HepG2 (cell line): ENCODE results near the gene PYY. TPM values are rescaled to one million over a fixed set of nuclear protein-coding genes. Genes with fewer than 3 reads are reported as not detected.

ENCODE experiments used
- FOSL1 ChIP-seq: sonication (generic); formaldehyde crosslinking; IDR thresholded peaks from 2 replicates; pipeline ENCODE4 v1.9.0; 2021; ENCODE audit warnings: missing genetic modification reagents, borderline replicate concordance
- HOXA7 ChIP-seq: sonication (generic); formaldehyde crosslinking; IDR thresholded peaks from 2 replicates; pipeline ENCODE4 v1.8.1; 2022; ENCODE audit warnings: mild to moderate bottlenecking, missing genetic modification reagents, moderate library complexity
- NFE2L2 ChIP-seq: fragments of 150-350 bp; IDR thresholded peaks from 2 replicates; pipeline ENCODE4 v1.6.1; 2014; ENCODE audit warnings: low read length
- PTBP1 ChIP-seq: fragments of 200-400 bp; formaldehyde crosslinking; IDR thresholded peaks from 2 replicates; pipeline ENCODE4 v1.6.1; 2018; ENCODE audit warnings: low read length, low read depth; ENCODE audit not compliant: poor library complexity, severe bottlenecking
- SP5 ChIP-seq: IDR thresholded peaks from 2 replicates; pipeline ENCODE4 v1.6.1; 2016; ENCODE audit warnings: low read depth, borderline replicate concordance
- TBX3 ChIP-seq: fragments of 450-650 bp; IDR thresholded peaks from 2 replicates; pipeline ENCODE4 v1.6.1; 2017; ENCODE audit warnings: antibody characterized with exemption, mild to moderate bottlenecking, inconsistent platforms, borderline replicate concordance
- ZFP1 ChIP-seq: IDR thresholded peaks from 2 replicates; pipeline ENCODE4 v1.6.1; 2016
- ZFP36L1 ChIP-seq: sonication (generic); formaldehyde crosslinking; IDR thresholded peaks from 2 replicates; pipeline ENCODE4 v1.8.0; 2022; ENCODE audit warnings: mild to moderate bottlenecking, missing genetic modification reagents, moderate library complexity
- ZNF335 ChIP-seq: sonication (generic); formaldehyde crosslinking; IDR thresholded peaks from 2 replicates; pipeline ENCODE4 v1.4.0; 2020; ENCODE audit warnings: missing genetic modification reagents
- ZNF33A ChIP-seq: sonication (generic); formaldehyde crosslinking; IDR thresholded peaks from 2 replicates; pipeline ENCODE4 v1.5.1; 2020; ENCODE audit warnings: missing genetic modification reagents, mild to moderate bottlenecking, moderate library complexity, borderline replicate concordance
- ZNF761 ChIP-seq: sonication (generic); formaldehyde crosslinking; conservative IDR thresholded peaks from 2 replicates; pipeline ENCODE4 v1.4.0; 2020; ENCODE audit warnings: mild to moderate bottlenecking, missing genetic modification reagents
- polyA plus RNA-seq, 8 experiments: library from polyadenylated mRNA; depleted of rRNA in 3 of 8; stranded (reverse) in 7 of 8; unstranded in 1 of 8; fragments of >200 nt; fragmentation: Illumina TruSeq in 4 of 8; extraction: Trizol in 4 of 8; gene quantifications; 2 replicates each; pipeline versions ENCODE4 v1.2.1 to v1.2.3, GENCODE V29; 2011 to 2016; ENCODE audit warnings: low read depth in 4 of 8, missing spikeins in 1 of 8, mixed read lengths in 1 of 8; ENCODE audit not compliant: insufficient read depth in 1 of 8
- total RNA-seq, 5 experiments: library from RNA; depleted of rRNA; stranded (reverse); fragments of >200 nt; fragmentation: Illumina TruSeq; extraction: Trizol; gene quantifications; 2 replicates each; pipeline ENCODE4 v1.2.3, GENCODE V29; 2016; ENCODE audit warnings: low read depth in 1 of 5
- TF ChIP-seq, protein P1 (sequence below): sonication (generic); formaldehyde crosslinking; IDR thresholded peaks from 2 replicates; pipeline ENCODE4 v1.5.0; 2020; ENCODE audit warnings: mild to moderate bottlenecking, missing genetic modification reagents, moderate library complexity
- TF ChIP-seq, protein P2 (sequence below): sonication (generic); formaldehyde crosslinking; IDR thresholded peaks from 2 replicates; pipeline ENCODE4 v1.5.0; 2020; ENCODE audit warnings: mild to moderate bottlenecking, missing genetic modification reagents
- TF ChIP-seq, protein P3 (sequence below): IDR thresholded peaks from 2 replicates; pipeline ENCODE4 v1.6.1; 2018; ENCODE audit warnings: missing genetic modification reagents, mild to moderate bottlenecking, missing compliant biosample characterization
- TF ChIP-seq, protein P4 (sequence below): sonication (generic); formaldehyde crosslinking; conservative IDR thresholded peaks from 2 replicates; pipeline ENCODE4 v1.8.0; 2022; ENCODE audit warnings: missing genetic modification reagents
- TF ChIP-seq, protein P5 (sequence below): sonication (generic); formaldehyde crosslinking; IDR thresholded peaks from 2 replicates; pipeline ENCODE4 v1.5.0; 2020; ENCODE audit warnings: mild to moderate bottlenecking, missing genetic modification reagents
- TF ChIP-seq, protein P6 (sequence below): sonication (generic); formaldehyde crosslinking; IDR thresholded peaks from 2 replicates; pipeline ENCODE4 v1.4.0; 2020; ENCODE audit warnings: missing genetic modification reagents

PYY gene
- total and polyA plus RNA-seq, 2 of the 13 experiments (the other 11 are each of a cell fraction or from before 2014, with no cell fraction given), result 0.25 TPM; not detected in 1

DNA sequence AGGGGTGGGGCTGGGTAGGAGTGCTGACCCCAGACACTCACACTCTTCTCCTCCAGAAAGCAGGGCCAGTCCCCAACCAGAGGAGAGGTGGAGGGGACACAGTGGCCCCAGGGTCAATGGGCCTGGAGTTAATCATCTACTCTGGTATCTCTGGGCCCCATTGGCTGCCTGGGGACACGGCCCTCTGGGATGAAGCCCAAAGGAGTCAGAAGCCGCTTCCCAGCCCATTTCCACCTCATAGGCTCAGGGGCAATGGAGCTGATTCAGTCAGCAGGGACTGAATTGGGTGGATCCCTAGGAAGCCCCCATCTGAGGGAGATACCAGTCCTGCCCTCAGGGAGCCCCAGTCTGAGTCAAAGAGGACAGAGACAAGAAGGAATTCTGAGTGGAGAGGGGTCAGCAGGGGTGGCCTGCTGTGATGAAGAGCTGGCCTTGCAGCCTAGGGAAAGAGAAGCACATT is 47.8 kb upstream of the PYY start (continued):
- TF ChIP-seq, protein P1, sequence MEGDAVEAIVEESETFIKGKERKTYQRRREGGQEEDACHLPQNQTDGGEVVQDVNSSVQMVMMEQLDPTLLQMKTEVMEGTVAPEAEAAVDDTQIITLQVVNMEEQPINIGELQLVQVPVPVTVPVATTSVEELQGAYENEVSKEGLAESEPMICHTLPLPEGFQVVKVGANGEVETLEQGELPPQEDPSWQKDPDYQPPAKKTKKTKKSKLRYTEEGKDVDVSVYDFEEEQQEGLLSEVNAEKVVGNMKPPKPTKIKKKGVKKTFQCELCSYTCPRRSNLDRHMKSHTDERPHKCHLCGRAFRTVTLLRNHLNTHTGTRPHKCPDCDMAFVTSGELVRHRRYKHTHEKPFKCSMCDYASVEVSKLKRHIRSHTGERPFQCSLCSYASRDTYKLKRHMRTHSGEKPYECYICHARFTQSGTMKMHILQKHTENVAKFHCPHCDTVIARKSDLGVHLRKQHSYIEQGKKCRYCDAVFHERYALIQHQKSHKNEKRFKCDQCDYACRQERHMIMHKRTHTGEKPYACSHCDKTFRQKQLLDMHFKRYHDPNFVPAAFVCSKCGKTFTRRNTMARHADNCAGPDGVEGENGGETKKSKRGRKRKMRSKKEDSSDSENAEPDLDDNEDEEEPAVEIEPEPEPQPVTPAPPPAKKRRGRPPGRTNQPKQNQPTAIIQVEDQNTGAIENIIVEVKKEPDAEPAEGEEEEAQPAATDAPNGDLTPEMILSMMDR, result no peak
- peak; percentile 44; the same call in 1 of the 2 replicates for TF ChIP-seq ZNF335
- no peak for TF ChIP-seq FOSL1 (CRISPR knock-in tag)
- TF ChIP-seq, protein P2, sequence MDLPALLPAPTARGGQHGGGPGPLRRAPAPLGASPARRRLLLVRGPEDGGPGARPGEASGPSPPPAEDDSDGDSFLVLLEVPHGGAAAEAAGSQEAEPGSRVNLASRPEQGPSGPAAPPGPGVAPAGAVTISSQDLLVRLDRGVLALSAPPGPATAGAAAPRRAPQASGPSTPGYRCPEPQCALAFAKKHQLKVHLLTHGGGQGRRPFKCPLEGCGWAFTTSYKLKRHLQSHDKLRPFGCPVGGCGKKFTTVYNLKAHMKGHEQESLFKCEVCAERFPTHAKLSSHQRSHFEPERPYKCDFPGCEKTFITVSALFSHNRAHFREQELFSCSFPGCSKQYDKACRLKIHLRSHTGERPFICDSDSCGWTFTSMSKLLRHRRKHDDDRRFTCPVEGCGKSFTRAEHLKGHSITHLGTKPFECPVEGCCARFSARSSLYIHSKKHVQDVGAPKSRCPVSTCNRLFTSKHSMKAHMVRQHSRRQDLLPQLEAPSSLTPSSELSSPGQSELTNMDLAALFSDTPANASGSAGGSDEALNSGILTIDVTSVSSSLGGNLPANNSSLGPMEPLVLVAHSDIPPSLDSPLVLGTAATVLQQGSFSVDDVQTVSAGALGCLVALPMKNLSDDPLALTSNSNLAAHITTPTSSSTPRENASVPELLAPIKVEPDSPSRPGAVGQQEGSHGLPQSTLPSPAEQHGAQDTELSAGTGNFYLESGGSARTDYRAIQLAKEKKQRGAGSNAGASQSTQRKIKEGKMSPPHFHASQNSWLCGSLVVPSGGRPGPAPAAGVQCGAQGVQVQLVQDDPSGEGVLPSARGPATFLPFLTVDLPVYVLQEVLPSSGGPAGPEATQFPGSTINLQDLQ (CRISPR knock-in tag), result no peak
- no peak for TF ChIP-seq HOXA7
- TF ChIP-seq, protein P3, sequence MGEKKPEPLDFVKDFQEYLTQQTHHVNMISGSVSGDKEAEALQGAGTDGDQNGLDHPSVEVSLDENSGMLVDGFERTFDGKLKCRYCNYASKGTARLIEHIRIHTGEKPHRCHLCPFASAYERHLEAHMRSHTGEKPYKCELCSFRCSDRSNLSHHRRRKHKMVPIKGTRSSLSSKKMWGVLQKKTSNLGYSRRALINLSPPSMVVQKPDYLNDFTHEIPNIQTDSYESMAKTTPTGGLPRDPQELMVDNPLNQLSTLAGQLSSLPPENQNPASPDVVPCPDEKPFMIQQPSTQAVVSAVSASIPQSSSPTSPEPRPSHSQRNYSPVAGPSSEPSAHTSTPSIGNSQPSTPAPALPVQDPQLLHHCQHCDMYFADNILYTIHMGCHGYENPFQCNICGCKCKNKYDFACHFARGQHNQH, result peak; percentile 70; the same call in 1 of the 2 replicates
- peak; percentile 10; the same call in 1 of the 2 replicates for TF ChIP-seq SP5 (CRISPR knock-in tag)
- 0 out of 2 replicates have a peak, but pooled peaks have one; percentile 46 for TF ChIP-seq ZNF33A (CRISPR knock-in tag)
- no peak for TF ChIP-seq NFE2L2
- TF ChIP-seq ZNF761 (CRISPR knock-in tag), result no peak
- no peak for TF ChIP-seq PTBP1
- TF ChIP-seq, protein P4, sequence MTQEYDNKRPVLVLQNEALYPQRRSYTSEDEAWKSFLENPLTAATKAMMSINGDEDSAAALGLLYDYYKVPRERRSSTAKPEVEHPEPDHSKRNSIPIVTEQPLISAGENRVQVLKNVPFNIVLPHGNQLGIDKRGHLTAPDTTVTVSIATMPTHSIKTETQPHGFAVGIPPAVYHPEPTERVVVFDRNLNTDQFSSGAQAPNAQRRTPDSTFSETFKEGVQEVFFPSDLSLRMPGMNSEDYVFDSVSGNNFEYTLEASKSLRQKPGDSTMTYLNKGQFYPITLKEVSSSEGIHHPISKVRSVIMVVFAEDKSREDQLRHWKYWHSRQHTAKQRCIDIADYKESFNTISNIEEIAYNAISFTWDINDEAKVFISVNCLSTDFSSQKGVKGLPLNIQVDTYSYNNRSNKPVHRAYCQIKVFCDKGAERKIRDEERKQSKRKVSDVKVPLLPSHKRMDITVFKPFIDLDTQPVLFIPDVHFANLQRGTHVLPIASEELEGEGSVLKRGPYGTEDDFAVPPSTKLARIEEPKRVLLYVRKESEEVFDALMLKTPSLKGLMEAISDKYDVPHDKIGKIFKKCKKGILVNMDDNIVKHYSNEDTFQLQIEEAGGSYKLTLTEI (CRISPR knock-in tag), result no peak
- TF ChIP-seq, protein P5, sequence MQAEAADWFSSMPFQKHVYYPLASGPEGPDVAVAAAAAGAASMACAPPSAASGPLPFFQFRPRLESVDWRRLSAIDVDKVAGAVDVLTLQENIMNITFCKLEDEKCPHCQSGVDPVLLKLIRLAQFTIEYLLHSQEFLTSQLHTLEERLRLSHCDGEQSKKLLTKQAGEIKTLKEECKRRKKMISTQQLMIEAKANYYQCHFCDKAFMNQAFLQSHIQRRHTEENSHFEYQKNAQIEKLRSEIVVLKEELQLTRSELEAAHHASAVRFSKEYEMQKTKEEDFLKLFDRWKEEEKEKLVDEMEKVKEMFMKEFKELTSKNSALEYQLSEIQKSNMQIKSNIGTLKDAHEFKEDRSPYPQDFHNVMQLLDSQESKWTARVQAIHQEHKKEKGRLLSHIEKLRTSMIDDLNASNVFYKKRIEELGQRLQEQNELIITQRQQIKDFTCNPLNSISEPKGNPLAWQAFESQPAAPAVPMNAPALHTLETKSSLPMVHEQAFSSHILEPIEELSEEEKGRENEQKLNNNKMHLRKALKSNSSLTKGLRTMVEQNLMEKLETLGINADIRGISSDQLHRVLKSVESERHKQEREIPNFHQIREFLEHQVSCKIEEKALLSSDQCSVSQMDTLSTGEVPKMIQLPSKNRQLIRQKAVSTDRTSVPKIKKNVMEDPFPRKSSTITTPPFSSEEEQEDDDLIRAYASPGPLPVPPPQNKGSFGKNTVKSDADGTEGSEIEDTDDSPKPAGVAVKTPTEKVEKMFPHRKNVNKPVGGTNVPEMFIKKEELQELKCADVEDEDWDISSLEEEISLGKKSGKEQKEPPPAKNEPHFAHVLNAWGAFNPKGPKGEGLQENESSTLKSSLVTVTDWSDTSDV, result no peak
- no peak for TF ChIP-seq TBX3
- no peak for TF ChIP-seq ZFP1
- TF ChIP-seq, protein P6, sequence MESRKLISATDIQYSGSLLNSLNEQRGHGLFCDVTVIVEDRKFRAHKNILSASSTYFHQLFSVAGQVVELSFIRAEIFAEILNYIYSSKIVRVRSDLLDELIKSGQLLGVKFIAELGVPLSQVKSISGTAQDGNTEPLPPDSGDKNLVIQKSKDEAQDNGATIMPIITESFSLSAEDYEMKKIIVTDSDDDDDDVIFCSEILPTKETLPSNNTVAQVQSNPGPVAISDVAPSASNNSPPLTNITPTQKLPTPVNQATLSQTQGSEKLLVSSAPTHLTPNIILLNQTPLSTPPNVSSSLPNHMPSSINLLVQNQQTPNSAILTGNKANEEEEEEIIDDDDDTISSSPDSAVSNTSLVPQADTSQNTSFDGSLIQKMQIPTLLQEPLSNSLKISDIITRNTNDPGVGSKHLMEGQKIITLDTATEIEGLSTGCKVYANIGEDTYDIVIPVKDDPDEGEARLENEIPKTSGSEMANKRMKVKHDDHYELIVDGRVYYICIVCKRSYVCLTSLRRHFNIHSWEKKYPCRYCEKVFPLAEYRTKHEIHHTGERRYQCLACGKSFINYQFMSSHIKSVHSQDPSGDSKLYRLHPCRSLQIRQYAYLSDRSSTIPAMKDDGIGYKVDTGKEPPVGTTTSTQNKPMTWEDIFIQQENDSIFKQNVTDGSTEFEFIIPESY (CRISPR knock-in tag), result no peak
- TF ChIP-seq ZFP36L1 (CRISPR knock-in tag), result 0 out of 2 replicates have a peak, but pooled peaks have one; percentile 37
